Measurements from ENCODE around the gene TMEM200B. TPM values are rescaled to one million over a fixed set of nuclear protein-coding genes. Genes with fewer than 3 reads are reported as not detected.

The TMEM200B gene
- total RNA-seq, 1 experiment from 2014 or later: 11.3 TPM

DNA sequence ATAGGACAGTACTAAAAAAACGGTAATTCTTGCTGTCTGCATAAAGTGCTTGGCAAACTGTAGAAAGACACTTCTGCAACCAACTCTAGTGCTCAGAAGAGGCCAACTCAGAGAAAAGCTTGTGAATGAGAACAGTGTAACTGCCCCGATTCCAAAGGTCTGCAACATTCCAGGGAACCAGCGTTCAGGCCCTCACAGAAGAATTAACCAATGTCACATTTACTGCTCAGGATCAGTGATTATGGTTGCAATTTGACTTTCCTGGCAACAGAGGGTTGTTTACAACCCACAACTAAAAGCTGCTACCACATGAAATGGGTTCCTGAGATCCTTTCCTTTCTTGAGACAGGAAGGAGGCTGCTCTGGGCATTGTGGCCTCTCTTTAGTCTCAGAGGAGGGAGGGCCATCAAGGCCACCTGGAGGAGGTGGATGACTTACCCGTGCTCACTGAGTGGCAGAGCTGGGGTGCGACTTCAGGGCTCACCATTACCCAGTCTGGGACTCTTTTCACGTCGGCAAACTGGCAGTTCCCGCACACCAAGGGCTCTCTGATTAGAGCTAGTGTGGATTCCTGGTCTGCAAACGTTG, 42.7 kb upstream of the TMEM200B start:
- no peaks in the 10 kb centered on the region for H3K9me2 ChIP-seq (ENCODE audit: insufficient read depth)
- no peaks in the 10 kb centered on the region for H3K4me1 ChIP-seq (ENCODE audit: control insufficient read depth in 1 of 2, insufficient read depth in 2 of 2, low read length in 2 of 2)
- peaks cover 100% of the 10 kb centered on the region for H3K79me2 ChIP-seq (ENCODE audit: insufficient read depth, low read length)
- no peak for ATAC-seq
- peaks cover 52% of the 10 kb centered on the region for H4K20me1 ChIP-seq (ENCODE audit: insufficient read depth)
- no peaks in the 10 kb centered on the region for H3K27me3 ChIP-seq (ENCODE audit: insufficient read depth, low read length)
- POLR2A ChIA-PET: interaction anchor here (0.9 to 1.5 kb wide), 2 partner anchors 8 to 15 kb away, joined by 3 to 4 read pairs; partner anchors contain the start of gene SRSF4
- CTCF ChIA-PET: no interaction called here
- peaks cover 11 to 32% of the 10 kb centered on the region in 2 experiments for H3K36me3 ChIP-seq (ENCODE audit: control insufficient read depth in 1 of 2, insufficient read depth in 2 of 2, low read length in 2 of 2)
- H3K4me3 ChIP-seq (replicated peaks in 1 of 2; ENCODE audit: low read depth in 1 of 2, low read length in 2 of 2): no peak overlapping the region
- DNase-seq (ENCODE audit: low read depth, low spot score): no peak
- H2AFZ ChIP-seq (ENCODE audit: low read depth, low read length, poor library complexity, severe bottlenecking): no peak overlapping the region
- BruUV-seq (replicated peaks): no TSS peak
- no peak overlapping the region for H3K4me2 ChIP-seq (ENCODE audit: low read length)
- no peak overlapping the region for H3K9ac ChIP-seq (ENCODE audit: low read length)
- H3K27ac ChIP-seq (ENCODE audit: low read depth, low read length): no peak overlapping the region
- H3K9me3 ChIP-seq (ENCODE audit: control insufficient read depth in 1 of 2, insufficient read depth in 1 of 2, low read depth in 1 of 2, low read length in 2 of 2): no peaks in the 10 kb centered on the region
- intact Hi-C loops (cut with micrococcal nuclease): no loop called here
- TF ChIP-seq ZFX (IDR thresholded peaks at IDR 0.05) (no peak), SP1 (IDR thresholded peaks at IDR 0.05; ENCODE audit: low read depth) (no peak), EGR1 (IDR thresholded peaks at IDR 0.05; ENCODE audit: low read depth) (no peak), SRF (IDR thresholded peaks at IDR 0.05; ENCODE audit: low read depth) (no peak), ELF1 (IDR thresholded peaks at IDR 0.05; ENCODE audit: borderline replicate concordance, low read depth) (no peak), CEBPB (IDR thresholded peaks at IDR 0.05; ENCODE audit: low read depth) (no peak), POLR2AphosphoS5 (IDR thresholded peaks at IDR 0.05; ENCODE audit: low read depth, low read length) (no peak), CBX3 (IDR thresholded peaks at IDR 0.05; ENCODE audit: low read depth) (no peak), EZH2phosphoT487 (IDR thresholded peaks at IDR 0.05; ENCODE audit: borderline replicate concordance) (no peak), TCF7L2 (IDR thresholded peaks at IDR 0.05; ENCODE audit: borderline replicate concordance, extremely low read depth, insufficient read depth, insufficient read length) (no peak), YY1 (IDR thresholded peaks at IDR 0.05; ENCODE audit: extremely low read depth, insufficient replicate concordance, low read depth, low read length) (no peak), JUND (IDR thresholded peaks at IDR 0.05) (no peak), POLR2A (IDR thresholded peaks at IDR 0.05; ENCODE audit: borderline replicate concordance, extremely low read depth, insufficient read depth, insufficient read length) (no peak)
- TF ChIP-seq, protein P1, sequence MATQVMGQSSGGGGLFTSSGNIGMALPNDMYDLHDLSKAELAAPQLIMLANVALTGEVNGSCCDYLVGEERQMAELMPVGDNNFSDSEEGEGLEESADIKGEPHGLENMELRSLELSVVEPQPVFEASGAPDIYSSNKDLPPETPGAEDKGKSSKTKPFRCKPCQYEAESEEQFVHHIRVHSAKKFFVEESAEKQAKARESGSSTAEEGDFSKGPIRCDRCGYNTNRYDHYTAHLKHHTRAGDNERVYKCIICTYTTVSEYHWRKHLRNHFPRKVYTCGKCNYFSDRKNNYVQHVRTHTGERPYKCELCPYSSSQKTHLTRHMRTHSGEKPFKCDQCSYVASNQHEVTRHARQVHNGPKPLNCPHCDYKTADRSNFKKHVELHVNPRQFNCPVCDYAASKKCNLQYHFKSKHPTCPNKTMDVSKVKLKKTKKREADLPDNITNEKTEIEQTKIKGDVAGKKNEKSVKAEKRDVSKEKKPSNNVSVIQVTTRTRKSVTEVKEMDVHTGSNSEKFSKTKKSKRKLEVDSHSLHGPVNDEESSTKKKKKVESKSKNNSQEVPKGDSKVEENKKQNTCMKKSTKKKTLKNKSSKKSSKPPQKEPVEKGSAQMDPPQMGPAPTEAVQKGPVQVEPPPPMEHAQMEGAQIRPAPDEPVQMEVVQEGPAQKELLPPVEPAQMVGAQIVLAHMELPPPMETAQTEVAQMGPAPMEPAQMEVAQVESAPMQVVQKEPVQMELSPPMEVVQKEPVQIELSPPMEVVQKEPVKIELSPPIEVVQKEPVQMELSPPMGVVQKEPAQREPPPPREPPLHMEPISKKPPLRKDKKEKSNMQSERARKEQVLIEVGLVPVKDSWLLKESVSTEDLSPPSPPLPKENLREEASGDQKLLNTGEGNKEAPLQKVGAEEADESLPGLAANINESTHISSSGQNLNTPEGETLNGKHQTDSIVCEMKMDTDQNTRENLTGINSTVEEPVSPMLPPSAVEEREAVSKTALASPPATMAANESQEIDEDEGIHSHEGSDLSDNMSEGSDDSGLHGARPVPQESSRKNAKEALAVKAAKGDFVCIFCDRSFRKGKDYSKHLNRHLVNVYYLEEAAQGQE (IDR thresholded peaks at IDR 0.05; ENCODE audit: low read depth): no peak
- TF ChIP-seq, protein P2, sequence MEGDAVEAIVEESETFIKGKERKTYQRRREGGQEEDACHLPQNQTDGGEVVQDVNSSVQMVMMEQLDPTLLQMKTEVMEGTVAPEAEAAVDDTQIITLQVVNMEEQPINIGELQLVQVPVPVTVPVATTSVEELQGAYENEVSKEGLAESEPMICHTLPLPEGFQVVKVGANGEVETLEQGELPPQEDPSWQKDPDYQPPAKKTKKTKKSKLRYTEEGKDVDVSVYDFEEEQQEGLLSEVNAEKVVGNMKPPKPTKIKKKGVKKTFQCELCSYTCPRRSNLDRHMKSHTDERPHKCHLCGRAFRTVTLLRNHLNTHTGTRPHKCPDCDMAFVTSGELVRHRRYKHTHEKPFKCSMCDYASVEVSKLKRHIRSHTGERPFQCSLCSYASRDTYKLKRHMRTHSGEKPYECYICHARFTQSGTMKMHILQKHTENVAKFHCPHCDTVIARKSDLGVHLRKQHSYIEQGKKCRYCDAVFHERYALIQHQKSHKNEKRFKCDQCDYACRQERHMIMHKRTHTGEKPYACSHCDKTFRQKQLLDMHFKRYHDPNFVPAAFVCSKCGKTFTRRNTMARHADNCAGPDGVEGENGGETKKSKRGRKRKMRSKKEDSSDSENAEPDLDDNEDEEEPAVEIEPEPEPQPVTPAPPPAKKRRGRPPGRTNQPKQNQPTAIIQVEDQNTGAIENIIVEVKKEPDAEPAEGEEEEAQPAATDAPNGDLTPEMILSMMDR (IDR thresholded peaks at IDR 0.05 in 2 of 3, conservative IDR thresholded peaks at IDR 0.05 in 1 of 3; ENCODE audit: borderline replicate concordance in 1 of 3, insufficient read depth in 1 of 3, low read depth in 2 of 3, low read length in 2 of 3): no peak
- TF ChIP-seq, protein P3, sequence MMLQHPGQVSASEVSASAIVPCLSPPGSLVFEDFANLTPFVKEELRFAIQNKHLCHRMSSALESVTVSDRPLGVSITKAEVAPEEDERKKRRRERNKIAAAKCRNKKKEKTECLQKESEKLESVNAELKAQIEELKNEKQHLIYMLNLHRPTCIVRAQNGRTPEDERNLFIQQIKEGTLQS (IDR thresholded peaks at IDR 0.05): no peak
- RAD21 ChIA-PET (ENCODE audit: low non-redundant PET in 1 of 2, low total read pairs in 2 of 2, uncharacterized antibody in 2 of 2, unreplicated experiment in 2 of 2): no interaction called here

Measured in HCT116 (cell line).